Nephron progenitor cell (in vitro differentiated cells): ENCODE measurements around the gene PLXNA2.

Experiments used
- DNase-seq: peaks from one replicate; pipeline ENCODE4 v3.0.0; 2021
- H3K27ac Mint-ChIP-seq: 2 replicates; pipeline ENCODE4 v1.8.0; 2021; ENCODE audit warnings: mild to moderate bottlenecking, moderate library complexity, mixed read lengths
- H3K27me3 Mint-ChIP-seq: 2 replicates; pipeline ENCODE4 v1.8.0; 2021; ENCODE audit warnings: mild to moderate bottlenecking, low read depth, mixed read lengths; ENCODE audit not compliant: poor library complexity
- H3K36me3 Mint-ChIP-seq: 2 replicates; pipeline ENCODE4 v1.8.0; 2021; ENCODE audit warnings: low read depth, mixed read lengths
- H3K4me1 Mint-ChIP-seq: 2 replicates; pipeline ENCODE4 v1.8.0; 2021; ENCODE audit warnings: mixed read lengths
- H3K4me3 Mint-ChIP-seq: 2 replicates; pipeline ENCODE4 v1.8.0; 2021; ENCODE audit warnings: mild to moderate bottlenecking, moderate library complexity, mixed read lengths
- H3K9me3 Mint-ChIP-seq: 2 replicates; pipeline ENCODE4 v1.8.0; 2021; ENCODE audit warnings: mild to moderate bottlenecking, moderate library complexity, mixed read lengths
- TF ChIP-seq, protein P1 (sequence below): fragments of 200-600 bp; sonication (generic); IDR thresholded peaks from 2 replicates; pipeline ENCODE4 v1.5.0; 2021; ENCODE audit warnings: antibody characterized with exemption

PLXNA2 gene

DNA sequence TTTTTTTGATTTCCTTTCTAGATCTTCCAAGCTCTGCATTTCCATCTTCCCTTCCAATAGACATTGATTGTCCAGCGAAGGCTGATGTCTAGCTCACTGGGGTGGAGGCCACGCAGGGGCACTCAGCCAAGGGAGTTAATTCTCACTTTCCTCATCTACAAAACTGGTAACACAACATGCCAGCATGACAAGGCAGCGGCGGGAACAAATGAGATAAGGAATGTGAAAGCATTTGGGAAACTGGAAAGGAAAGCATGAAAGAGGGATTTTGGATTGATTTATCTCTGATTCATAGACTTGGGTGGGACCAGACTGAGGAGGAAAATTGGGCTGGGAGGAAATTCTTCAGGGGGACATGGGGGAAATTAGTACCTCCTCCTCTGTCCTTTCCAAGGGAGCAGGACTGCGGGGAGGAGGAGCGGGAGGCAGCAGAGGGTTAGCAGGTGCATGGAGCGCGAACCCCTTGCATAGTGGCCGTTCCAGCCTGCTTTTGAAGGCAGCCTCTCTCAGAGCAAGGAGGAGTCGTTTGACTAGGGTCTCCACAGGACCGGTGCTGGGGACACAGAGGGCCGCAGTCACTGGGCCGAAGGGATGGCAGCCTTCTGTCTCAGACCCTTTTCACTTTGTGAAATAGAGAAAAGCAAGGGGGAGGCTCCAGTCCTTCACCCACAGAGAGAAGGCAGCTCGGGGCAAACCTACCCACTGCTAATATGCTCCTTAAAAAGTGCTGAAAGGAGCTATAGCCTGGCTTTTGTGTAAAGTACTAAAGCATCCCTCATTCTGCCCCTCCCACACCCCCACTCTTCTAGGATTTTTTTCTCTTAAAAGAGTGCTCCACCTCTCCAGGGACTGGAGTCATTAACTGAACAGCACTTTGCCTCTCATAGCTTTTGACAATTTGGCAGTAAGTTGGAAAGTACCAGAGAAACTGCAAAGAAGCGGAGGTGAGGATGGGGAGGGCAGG is 89.2 kb downstream of the PLXNA2 start:
- no peak for DNase-seq
- Mint-ChIP-seq H3K4me1 (peaks cover 52% of the 10 kb centered on the region), H3K27ac (peak overlapping the region; percentile 78), H3K9me3 (no peaks in the 10 kb centered on the region), H3K36me3 (peaks cover 4% of the 10 kb centered on the region), H3K27me3 (peaks cover 11% of the 10 kb centered on the region), H3K4me3 (no peak overlapping the region)
- TF ChIP-seq, protein P1, sequence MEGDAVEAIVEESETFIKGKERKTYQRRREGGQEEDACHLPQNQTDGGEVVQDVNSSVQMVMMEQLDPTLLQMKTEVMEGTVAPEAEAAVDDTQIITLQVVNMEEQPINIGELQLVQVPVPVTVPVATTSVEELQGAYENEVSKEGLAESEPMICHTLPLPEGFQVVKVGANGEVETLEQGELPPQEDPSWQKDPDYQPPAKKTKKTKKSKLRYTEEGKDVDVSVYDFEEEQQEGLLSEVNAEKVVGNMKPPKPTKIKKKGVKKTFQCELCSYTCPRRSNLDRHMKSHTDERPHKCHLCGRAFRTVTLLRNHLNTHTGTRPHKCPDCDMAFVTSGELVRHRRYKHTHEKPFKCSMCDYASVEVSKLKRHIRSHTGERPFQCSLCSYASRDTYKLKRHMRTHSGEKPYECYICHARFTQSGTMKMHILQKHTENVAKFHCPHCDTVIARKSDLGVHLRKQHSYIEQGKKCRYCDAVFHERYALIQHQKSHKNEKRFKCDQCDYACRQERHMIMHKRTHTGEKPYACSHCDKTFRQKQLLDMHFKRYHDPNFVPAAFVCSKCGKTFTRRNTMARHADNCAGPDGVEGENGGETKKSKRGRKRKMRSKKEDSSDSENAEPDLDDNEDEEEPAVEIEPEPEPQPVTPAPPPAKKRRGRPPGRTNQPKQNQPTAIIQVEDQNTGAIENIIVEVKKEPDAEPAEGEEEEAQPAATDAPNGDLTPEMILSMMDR, result no peak

- H3K27me3 Mint-ChIP-seq, result peaks cover 11% of the 10 kb centered on the region
- no peak overlapping the region for H3K27ac Mint-ChIP-seq
- H3K36me3 Mint-ChIP-seq, result peaks cover 4% of the 10 kb centered on the region
- peaks cover 43% of the 10 kb centered on the region for H3K4me1 Mint-ChIP-seq
- H3K4me3 Mint-ChIP-seq, result no peak overlapping the region
- TF ChIP-seq, protein P1, result no peak
- no peaks in the 10 kb centered on the region for H3K9me3 Mint-ChIP-seq
- DNase-seq, result no peak
Measured at GRCh38 chr1:208154040-208154439, 90.1 kb downstream of the PLXNA2 start.

DNA sequence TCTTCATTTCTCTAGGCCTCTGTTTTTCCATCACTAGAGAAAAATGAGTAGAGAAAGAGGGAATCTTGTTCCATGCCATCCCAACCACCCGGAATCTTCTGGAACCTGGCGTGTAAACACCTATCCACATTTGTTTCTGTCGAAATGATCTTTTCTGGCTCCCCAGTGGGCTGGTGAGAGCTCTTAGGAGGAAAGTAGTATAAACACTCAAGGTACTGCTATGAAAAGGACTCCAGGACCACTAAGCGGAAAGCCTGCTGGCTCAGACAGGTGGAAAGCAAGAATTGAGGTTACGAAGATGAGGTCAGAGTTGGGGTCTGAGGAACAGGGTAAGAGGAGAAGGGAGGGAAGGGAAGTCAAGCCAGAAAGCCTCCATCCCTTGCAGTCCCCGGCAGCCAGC is 90.8 kb downstream of the PLXNA2 start:
- H3K9me3 Mint-ChIP-seq, result no peaks in the 10 kb centered on the region
- no peak overlapping the region for H3K4me3 Mint-ChIP-seq
- no peak overlapping the region for H3K27ac Mint-ChIP-seq
- peaks cover 11% of the 10 kb centered on the region for H3K27me3 Mint-ChIP-seq
- peaks cover 37% of the 10 kb centered on the region for H3K4me1 Mint-ChIP-seq
- H3K36me3 Mint-ChIP-seq, result peaks cover 4% of the 10 kb centered on the region
- no peak for DNase-seq
- TF ChIP-seq, protein P1, result no peak

- DNase-seq, result no peak
- TF ChIP-seq, protein P1, result no peak
- Mint-ChIP-seq H3K4me1 (peaks cover 23% of the 10 kb centered on the region), H3K4me3 (no peak overlapping the region), H3K9me3 (no peaks in the 10 kb centered on the region), H3K27me3 (peaks cover 11% of the 10 kb centered on the region), H3K36me3 (peaks cover 4% of the 10 kb centered on the region), H3K27ac (no peak overlapping the region)
Measured at GRCh38 chr1:208151728-208152598, 92.2 kb downstream of the PLXNA2 start.

DNA sequence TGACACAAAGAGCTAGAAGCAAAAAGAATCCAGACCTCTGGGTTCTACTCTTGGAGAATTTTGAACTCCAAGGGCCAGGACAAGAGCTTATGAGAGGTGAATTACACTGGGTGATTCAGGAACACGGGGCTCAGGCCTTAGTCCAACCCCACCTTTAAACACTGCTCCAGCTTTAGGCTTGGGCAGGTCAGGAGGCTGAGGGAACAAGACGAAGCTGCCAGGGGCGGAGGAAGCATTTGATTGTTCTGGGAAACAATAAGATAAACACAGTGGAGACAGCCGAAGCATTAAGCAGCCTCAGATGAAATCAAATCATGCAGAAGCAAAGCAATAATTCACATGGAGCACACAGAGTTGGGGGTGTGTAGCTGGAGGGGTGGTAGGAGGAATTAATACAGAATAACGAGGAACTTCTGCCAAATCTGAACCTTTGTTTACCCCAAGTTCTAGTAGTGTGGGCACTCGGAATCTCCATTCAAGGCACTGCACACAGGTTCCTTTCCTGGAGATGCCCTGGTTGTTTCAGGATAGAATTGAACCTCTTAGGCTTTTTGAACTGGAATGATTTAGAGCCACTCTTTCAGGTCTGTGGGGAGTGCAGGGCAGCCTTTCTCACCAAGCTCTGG is 93.2 kb downstream of the PLXNA2 start:
- H3K36me3 Mint-ChIP-seq, result peaks cover 4% of the 10 kb centered on the region
- H3K27me3 Mint-ChIP-seq, result peaks cover 19% of the 10 kb centered on the region
- TF ChIP-seq, protein P1, result no peak
- H3K4me1 Mint-ChIP-seq, result peaks cover 28% of the 10 kb centered on the region
- peak overlapping the region; percentile 29 for H3K27ac Mint-ChIP-seq
- no peak for DNase-seq
- no peak overlapping the region for H3K4me3 Mint-ChIP-seq
- no peaks in the 10 kb centered on the region for H3K9me3 Mint-ChIP-seq
